ENCODE data around the gene B3GALT4. TPM values are rescaled to one million over a fixed set of nuclear protein-coding genes. Genes with fewer than 3 reads are reported as not detected.

B3GALT4 gene
- total and polyA plus RNA-seq, 2 of the 13 experiments (the other 11 are each of a cell fraction or from before 2014, with no cell fraction given): 0.04 to 0.27 TPM

DNA sequence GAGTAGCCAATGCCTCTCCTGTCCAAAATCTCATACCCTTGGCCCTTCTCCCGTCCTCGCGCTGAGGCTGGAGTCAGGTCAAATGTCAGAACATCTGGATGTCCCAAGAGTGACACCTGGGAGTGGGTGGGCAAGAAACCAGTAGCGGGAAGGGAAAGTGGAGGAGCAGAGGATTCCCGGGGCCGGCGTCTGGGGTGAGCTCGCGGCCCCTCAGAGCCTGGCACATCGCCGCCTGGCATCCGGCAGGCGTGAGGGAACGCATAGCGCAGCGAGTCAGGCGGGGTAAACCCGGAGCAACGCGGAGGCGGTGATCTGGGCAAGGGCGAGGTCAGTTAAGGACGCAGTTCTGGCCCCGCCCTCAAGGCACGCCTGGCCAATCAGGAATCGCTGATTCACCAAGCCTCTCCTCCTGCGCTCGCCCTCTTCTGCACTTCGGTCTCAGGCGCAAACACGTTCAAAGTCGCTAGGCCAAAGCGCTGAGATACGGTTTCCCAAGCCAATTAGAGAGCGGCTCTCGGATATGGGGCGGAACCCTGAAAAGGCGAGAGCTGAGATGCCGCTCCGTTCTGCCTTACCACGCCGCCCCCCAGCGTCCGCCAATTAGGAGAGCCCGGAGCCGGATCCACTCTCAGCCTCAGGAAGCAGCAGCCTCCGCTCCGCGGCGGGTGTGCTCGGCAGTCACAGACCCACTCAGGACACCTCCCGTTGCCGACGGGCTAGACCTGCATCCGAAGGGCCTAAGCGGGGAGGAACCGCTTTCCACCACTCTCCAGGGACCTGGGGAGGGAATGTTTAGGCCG, 27.8 kb upstream of the B3GALT4 start (continued):
- TF ChIP-seq CBX5 (CRISPR knock-in tag; IDR thresholded peaks at IDR 0.05; ENCODE audit: borderline replicate concordance) (no peak; the same call in 1 of the 2 replicates), SP2 (CRISPR knock-in tag; IDR thresholded peaks at IDR 0.05) (peak; percentile 93), ZNF841 (CRISPR knock-in tag; IDR thresholded peaks at IDR 0.05; ENCODE audit: borderline replicate concordance) (no peak), ZNF207 (IDR thresholded peaks at IDR 0.05; ENCODE audit: borderline replicate concordance) (no peak), JARID2 (CRISPR knock-in tag; IDR thresholded peaks at IDR 0.05; ENCODE audit: insufficient replicate concordance) (no peak), NFIC (IDR thresholded peaks at IDR 0.05; ENCODE audit: low read length) (no peak), ETV6 (CRISPR knock-in tag; conservative IDR thresholded peaks at IDR 0.05) (peak; percentile 24; the same call in 1 of the 2 replicates), ZFP82 (CRISPR knock-in tag; IDR thresholded peaks at IDR 0.05; ENCODE audit: borderline replicate concordance) (no peak), YY1 (IDR thresholded peaks at IDR 0.05; ENCODE audit: insufficient read depth, insufficient replicate concordance, low read depth, low read length) (no peak), ZNF451 (CRISPR knock-in tag; IDR thresholded peaks at IDR 0.05) (peak; percentile 71), SYNCRIP (IDR thresholded peaks at IDR 0.05; ENCODE audit: insufficient read depth, low read depth, low read length) (no peak), SP140L (CRISPR knock-in tag; IDR thresholded peaks at IDR 0.05; ENCODE audit: borderline replicate concordance) (no peak), NR2F2 (IDR thresholded peaks at IDR 0.05; ENCODE audit: borderline replicate concordance, low read depth) (no peak; the same call in 1 of the 2 replicates), HOXA5 (CRISPR knock-in tag; IDR thresholded peaks at IDR 0.05) (no peak), ZNF274 (CRISPR knock-in tag; IDR thresholded peaks at IDR 0.05) (no peak; the same call in 1 of the 2 replicates), PAX8 (CRISPR knock-in tag; IDR thresholded peaks at IDR 0.05; ENCODE audit: borderline replicate concordance) (0 out of 2 replicates have a peak, but pooled peaks have one; percentile 61), ZNF782 (CRISPR knock-in tag; IDR thresholded peaks at IDR 0.05; ENCODE audit: borderline replicate concordance) (peak; percentile 37), NBN (conservative IDR thresholded peaks at IDR 0.05) (no peak), ZMYM2 (CRISPR knock-in tag; IDR thresholded peaks at IDR 0.05) (0 out of 2 replicates have a peak, but pooled peaks have one; percentile 20), XRCC5 (optimal IDR thresholded peaks at IDR 0.05; ENCODE audit: low read length) (peak; percentile 87)
- TF ChIP-seq, protein P1, sequence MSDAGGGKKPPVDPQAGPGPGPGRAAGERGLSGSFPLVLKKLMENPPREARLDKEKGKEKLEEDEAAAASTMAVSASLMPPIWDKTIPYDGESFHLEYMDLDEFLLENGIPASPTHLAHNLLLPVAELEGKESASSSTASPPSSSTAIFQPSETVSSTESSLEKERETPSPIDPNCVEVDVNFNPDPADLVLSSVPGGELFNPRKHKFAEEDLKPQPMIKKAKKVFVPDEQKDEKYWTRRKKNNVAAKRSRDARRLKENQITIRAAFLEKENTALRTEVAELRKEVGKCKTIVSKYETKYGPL (CRISPR knock-in tag; IDR thresholded peaks at IDR 0.05): no peak
- TF ChIP-seq, protein P2, sequence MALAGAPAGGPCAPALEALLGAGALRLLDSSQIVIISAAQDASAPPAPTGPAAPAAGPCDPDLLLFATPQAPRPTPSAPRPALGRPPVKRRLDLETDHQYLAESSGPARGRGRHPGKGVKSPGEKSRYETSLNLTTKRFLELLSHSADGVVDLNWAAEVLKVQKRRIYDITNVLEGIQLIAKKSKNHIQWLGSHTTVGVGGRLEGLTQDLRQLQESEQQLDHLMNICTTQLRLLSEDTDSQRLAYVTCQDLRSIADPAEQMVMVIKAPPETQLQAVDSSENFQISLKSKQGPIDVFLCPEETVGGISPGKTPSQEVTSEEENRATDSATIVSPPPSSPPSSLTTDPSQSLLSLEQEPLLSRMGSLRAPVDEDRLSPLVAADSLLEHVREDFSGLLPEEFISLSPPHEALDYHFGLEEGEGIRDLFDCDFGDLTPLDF (CRISPR knock-in tag; IDR thresholded peaks at IDR 0.05): no peak; the same call in 1 of the 2 replicates
- TF ChIP-seq, protein P3, sequence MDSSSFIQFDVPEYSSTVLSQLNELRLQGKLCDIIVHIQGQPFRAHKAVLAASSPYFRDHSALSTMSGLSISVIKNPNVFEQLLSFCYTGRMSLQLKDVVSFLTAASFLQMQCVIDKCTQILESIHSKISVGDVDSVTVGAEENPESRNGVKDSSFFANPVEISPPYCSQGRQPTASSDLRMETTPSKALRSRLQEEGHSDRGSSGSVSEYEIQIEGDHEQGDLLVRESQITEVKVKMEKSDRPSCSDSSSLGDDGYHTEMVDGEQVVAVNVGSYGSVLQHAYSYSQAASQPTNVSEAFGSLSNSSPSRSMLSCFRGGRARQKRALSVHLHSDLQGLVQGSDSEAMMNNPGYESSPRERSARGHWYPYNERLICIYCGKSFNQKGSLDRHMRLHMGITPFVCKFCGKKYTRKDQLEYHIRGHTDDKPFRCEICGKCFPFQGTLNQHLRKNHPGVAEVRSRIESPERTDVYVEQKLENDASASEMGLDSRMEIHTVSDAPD (CRISPR knock-in tag; IDR thresholded peaks at IDR 0.05): no peak
- TF ChIP-seq, protein P4, sequence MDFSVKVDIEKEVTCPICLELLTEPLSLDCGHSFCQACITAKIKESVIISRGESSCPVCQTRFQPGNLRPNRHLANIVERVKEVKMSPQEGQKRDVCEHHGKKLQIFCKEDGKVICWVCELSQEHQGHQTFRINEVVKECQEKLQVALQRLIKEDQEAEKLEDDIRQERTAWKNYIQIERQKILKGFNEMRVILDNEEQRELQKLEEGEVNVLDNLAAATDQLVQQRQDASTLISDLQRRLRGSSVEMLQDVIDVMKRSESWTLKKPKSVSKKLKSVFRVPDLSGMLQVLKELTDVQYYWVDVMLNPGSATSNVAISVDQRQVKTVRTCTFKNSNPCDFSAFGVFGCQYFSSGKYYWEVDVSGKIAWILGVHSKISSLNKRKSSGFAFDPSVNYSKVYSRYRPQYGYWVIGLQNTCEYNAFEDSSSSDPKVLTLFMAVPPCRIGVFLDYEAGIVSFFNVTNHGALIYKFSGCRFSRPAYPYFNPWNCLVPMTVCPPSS (IDR thresholded peaks at IDR 0.05): no peak
- TF ChIP-seq, protein P5, sequence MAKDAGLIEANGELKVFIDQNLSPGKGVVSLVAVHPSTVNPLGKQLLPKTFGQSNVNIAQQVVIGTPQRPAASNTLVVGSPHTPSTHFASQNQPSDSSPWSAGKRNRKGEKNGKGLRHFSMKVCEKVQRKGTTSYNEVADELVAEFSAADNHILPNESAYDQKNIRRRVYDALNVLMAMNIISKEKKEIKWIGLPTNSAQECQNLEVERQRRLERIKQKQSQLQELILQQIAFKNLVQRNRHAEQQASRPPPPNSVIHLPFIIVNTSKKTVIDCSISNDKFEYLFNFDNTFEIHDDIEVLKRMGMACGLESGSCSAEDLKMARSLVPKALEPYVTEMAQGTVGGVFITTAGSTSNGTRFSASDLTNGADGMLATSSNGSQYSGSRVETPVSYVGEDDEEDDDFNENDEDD (CRISPR knock-in tag; IDR thresholded peaks at IDR 0.05; ENCODE audit: borderline replicate concordance): peak; percentile 45; the same call in 1 of the 2 replicates
